Transverse colon (tissue), 4 donors: ENCODE results near the gene ZRANB2.

Experiments used
- EP300 ChIP-seq: sonication (generic); formaldehyde crosslinking; IDR thresholded peaks from one replicate; pipeline ENCODE4 v1.6.1; 2017; ENCODE audit warnings: antibody characterized with exemption, low read depth
- POLR2A ChIP-seq: fragments of 450-650 bp; IDR thresholded peaks from one replicate; pipeline ENCODE4 v1.6.1; 2016; ENCODE audit warnings: antibody characterized with exemption, mild to moderate bottlenecking, moderate library complexity
- POLR2AphosphoS5 ChIP-seq, 3 donors: sonication (generic); formaldehyde crosslinking; IDR thresholded peaks; one replicate each; pipeline ENCODE4 v1.6.1; 2016; ENCODE audit warnings: antibody characterized with exemption in 3 of 3
- TF ChIP-seq, protein P1 (sequence below), 5 experiments: fragments of 200-600 bp in 3 of 5; fragments of 450-650 bp in 2 of 5; sonication (generic) in 3 of 5; IDR thresholded peaks; 1 replicate in 2 of 5; 2 replicates in 3 of 5; pipeline ENCODE4 v1.5.1; 2016 to 2017; ENCODE audit warnings: antibody characterized with exemption in 5 of 5, inconsistent platforms in 3 of 5, mild to moderate bottlenecking in 2 of 5, moderate library complexity in 1 of 5

DNA sequence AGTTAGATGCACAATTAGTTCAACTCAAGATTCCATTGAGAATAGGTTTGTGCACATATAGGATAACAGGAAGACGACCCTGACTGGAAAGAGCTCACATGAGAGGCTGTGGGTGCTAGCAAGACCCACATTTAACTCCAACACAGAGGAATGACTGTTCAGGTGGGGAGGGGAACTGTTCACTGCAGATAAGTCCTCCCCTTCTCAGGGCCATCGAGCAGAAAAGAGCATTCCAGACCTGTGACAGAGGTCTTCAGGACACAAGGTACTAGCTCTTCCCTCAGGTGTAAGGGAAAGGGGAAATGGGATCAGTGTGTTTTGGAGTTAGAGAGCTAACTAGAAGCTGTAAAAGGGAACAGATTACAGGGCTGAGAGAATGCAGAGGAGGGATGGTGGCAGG lies 41.9 kb downstream of the ZRANB2 start:
- TF ChIP-seq, protein P1, sequence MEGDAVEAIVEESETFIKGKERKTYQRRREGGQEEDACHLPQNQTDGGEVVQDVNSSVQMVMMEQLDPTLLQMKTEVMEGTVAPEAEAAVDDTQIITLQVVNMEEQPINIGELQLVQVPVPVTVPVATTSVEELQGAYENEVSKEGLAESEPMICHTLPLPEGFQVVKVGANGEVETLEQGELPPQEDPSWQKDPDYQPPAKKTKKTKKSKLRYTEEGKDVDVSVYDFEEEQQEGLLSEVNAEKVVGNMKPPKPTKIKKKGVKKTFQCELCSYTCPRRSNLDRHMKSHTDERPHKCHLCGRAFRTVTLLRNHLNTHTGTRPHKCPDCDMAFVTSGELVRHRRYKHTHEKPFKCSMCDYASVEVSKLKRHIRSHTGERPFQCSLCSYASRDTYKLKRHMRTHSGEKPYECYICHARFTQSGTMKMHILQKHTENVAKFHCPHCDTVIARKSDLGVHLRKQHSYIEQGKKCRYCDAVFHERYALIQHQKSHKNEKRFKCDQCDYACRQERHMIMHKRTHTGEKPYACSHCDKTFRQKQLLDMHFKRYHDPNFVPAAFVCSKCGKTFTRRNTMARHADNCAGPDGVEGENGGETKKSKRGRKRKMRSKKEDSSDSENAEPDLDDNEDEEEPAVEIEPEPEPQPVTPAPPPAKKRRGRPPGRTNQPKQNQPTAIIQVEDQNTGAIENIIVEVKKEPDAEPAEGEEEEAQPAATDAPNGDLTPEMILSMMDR (IDR thresholded peaks at IDR 0.05): no peak
- TF ChIP-seq POLR2A (no peak), POLR2AphosphoS5 (IDR thresholded peaks at IDR 0.05) (no peak), EP300 (no peak)
